ENCODE measurements around the gene KCTD16. TPM values are rescaled to one million over a fixed set of nuclear protein-coding genes. Genes with fewer than 3 reads are reported as not detected.

Gene KCTD16
- total RNA-seq, 2 donors from 2014 or later, result 0.14 to 0.62 TPM

GRCh38 chr5:144378681-144379080 is 208.0 kb downstream of the KCTD16 start:
- no peak overlapping the region for H3K4me3 ChIP-seq
- no peak for DNase-seq (ENCODE audit: low spot score)
- no peaks in the 10 kb centered on the region for H3K36me3 ChIP-seq
- TF ChIP-seq POLR2A (IDR thresholded peaks at IDR 0.05) (no peak), POLR2AphosphoS5 (IDR thresholded peaks at IDR 0.05) (no peak)
- TF ChIP-seq, protein P1, sequence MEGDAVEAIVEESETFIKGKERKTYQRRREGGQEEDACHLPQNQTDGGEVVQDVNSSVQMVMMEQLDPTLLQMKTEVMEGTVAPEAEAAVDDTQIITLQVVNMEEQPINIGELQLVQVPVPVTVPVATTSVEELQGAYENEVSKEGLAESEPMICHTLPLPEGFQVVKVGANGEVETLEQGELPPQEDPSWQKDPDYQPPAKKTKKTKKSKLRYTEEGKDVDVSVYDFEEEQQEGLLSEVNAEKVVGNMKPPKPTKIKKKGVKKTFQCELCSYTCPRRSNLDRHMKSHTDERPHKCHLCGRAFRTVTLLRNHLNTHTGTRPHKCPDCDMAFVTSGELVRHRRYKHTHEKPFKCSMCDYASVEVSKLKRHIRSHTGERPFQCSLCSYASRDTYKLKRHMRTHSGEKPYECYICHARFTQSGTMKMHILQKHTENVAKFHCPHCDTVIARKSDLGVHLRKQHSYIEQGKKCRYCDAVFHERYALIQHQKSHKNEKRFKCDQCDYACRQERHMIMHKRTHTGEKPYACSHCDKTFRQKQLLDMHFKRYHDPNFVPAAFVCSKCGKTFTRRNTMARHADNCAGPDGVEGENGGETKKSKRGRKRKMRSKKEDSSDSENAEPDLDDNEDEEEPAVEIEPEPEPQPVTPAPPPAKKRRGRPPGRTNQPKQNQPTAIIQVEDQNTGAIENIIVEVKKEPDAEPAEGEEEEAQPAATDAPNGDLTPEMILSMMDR (IDR thresholded peaks at IDR 0.05), result no peak
- WGBS, result 83% methylated on average over 5 of the region's 5 CpGs
- H3K27me3 ChIP-seq (replicated peaks; ENCODE audit: insufficient read depth), result no peaks in the 10 kb centered on the region
- H3K9me3 ChIP-seq, result no peaks in the 10 kb centered on the region
- H3K4me1 ChIP-seq (replicated peaks), result no peaks in the 10 kb centered on the region
- H3K27ac ChIP-seq, result no peak overlapping the region
- intact Hi-C loops (cut with DNase I), result no loop called here

DNA sequence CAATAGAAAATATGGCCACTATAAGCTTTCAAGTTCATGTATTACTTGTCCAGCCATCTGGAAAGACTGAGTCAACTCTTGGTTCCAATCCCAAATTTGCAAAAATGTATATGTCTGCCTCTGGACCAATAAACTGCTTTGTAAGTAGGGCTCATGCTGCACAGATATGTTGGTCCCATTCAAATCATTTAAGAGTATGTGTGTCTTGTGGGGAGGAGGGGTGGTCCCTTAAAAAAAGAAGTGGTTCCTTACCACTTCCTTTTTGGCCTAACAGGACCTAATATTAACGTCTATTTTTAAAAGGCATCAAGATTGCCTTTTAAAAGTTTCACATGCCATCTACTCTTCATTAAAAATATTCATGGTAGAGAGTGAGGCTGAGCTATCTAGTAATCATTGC is 214.9 kb downstream of the KCTD16 start:
- DNase-seq (ENCODE audit: low spot score), result no peak
- Histone ChIP-seq H3K36me3 (no peaks in the 10 kb centered on the region), H3K27me3 (replicated peaks; ENCODE audit: insufficient read depth) (no peaks in the 10 kb centered on the region), H3K27ac (no peak overlapping the region), H3K4me3 (no peak overlapping the region), H3K9me3 (no peaks in the 10 kb centered on the region), H3K4me1 (replicated peaks) (no peaks in the 10 kb centered on the region)
- no peak for TF ChIP-seq POLR2AphosphoS5 (IDR thresholded peaks at IDR 0.05)
- TF ChIP-seq, protein P1 (IDR thresholded peaks at IDR 0.05), result no peak
- TF ChIP-seq POLR2A (IDR thresholded peaks at IDR 0.05), result no peak
- WGBS, result 64% methylated on average over 1 of the region's 1 CpG
- intact Hi-C loops (cut with DNase I), result no loop called here

GRCh38 chr5:144386315-144386714 is 215.6 kb downstream of the KCTD16 start:
- intact Hi-C loops (cut with DNase I), result no loop called here
- no peak for DNase-seq (ENCODE audit: low spot score)
- 94% methylated on average over 1 of the region's 1 CpG for WGBS
- no peaks in the 10 kb centered on the region for H3K36me3 ChIP-seq
- no peaks in the 10 kb centered on the region for H3K27me3 ChIP-seq (replicated peaks; ENCODE audit: insufficient read depth)
- no peak for TF ChIP-seq POLR2AphosphoS5 (IDR thresholded peaks at IDR 0.05)
- TF ChIP-seq POLR2A (IDR thresholded peaks at IDR 0.05), result no peak
- TF ChIP-seq, protein P1 (IDR thresholded peaks at IDR 0.05), result no peak
- no peak overlapping the region for H3K27ac ChIP-seq
- H3K4me1 ChIP-seq (replicated peaks), result no peaks in the 10 kb centered on the region
- no peak overlapping the region for H3K4me3 ChIP-seq
- no peaks in the 10 kb centered on the region for H3K9me3 ChIP-seq

DNA sequence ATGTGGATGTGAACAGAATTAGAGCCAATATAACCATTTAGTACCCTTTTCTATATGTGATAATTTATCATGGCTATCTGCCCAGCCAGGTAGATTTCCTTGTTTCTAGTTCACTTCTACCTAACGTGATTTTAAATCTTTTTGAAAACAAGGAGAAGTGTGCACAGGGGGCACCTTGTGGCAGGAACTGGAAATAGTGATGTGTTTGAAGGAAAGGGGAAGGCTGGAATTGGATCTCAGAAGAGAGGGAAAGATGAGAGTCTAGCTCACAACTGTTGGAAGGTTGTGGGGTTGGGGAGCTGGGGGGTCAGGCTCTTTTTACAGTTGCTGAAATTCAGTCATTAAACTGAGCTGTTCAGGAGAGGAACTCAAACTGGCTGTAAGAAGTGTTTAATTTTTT is 219.5 kb downstream of the KCTD16 start:
- TF ChIP-seq, protein P1 (IDR thresholded peaks at IDR 0.05), result peak in 2 of 4 experiments; percentile 29 to 40
- no peak for TF ChIP-seq POLR2A (IDR thresholded peaks at IDR 0.05)
- WGBS, result 0% methylated on average over 1 of the region's 1 CpG

DNA sequence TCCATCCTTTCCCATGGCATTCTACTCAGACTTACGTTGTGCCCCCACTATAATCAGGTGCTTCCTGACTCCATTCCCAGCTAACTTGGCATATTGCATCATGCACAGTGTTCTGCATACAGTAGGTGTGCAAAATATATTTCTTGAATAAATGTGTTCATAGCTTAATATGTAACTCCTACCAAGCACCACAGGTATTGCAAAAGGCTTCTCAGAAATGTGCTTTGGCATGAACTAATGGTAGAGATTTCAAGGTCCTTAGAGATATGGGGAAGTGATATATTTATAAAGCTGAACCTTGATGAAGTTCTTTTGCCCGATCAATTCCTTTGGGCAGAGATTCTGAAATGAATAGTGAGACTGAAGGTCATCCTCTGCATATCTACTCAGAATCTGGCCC is 220.4 kb downstream of the KCTD16 start:
- Histone ChIP-seq H3K36me3 (no peaks in the 10 kb centered on the region), H3K27ac (no peak overlapping the region), H3K4me3 (no peak overlapping the region), H3K4me1 (replicated peaks) (no peaks in the 10 kb centered on the region), H3K9me3 (no peaks in the 10 kb centered on the region), H3K27me3 (replicated peaks; ENCODE audit: insufficient read depth) (no peaks in the 10 kb centered on the region)
- WGBS, result 88% methylated on average over 2 of the region's 2 CpGs
- intact Hi-C loops (cut with DNase I), result no loop called here
- no peak for DNase-seq (ENCODE audit: low spot score)
- no peak for TF ChIP-seq POLR2A (IDR thresholded peaks at IDR 0.05)
- TF ChIP-seq, protein P1 (IDR thresholded peaks at IDR 0.05), result no peak
- TF ChIP-seq POLR2AphosphoS5 (IDR thresholded peaks at IDR 0.05), result no peak

More for the DNA sequence above, 219.5 kb downstream of the KCTD16 start:
- no peak overlapping the region for H3K4me3 ChIP-seq
- intact Hi-C loops (cut with DNase I), result no loop called here
- no peak overlapping the region for H3K27ac ChIP-seq
- no peaks in the 10 kb centered on the region for H3K4me1 ChIP-seq (replicated peaks)
- DNase-seq (ENCODE audit: low spot score), result no peak
- H3K36me3 ChIP-seq, result no peaks in the 10 kb centered on the region
- H3K9me3 ChIP-seq, result no peaks in the 10 kb centered on the region
- H3K27me3 ChIP-seq (replicated peaks; ENCODE audit: insufficient read depth), result no peaks in the 10 kb centered on the region

All from prostate gland (tissue), 2 donors.